ENCODE data around the gene CALCB.

Gene CALCB

GRCh38 chr11:15119352-15119751, 46.0 kb downstream of the CALCB start:
- no peak for DNase-seq

- DNase-seq: no peak
These were observed 46.4 kb downstream of the CALCB start for GRCh38 chr11:15119826-15120225.

GRCh38 chr11:15123849-15124248, 50.5 kb downstream of the CALCB start:
- DNase-seq: no peak

- no peak for DNase-seq
These were observed 51.1 kb downstream of the CALCB start for GRCh38 chr11:15124528-15124927.

GRCh38 chr11:15127341-15127740, 53.9 kb downstream of the CALCB start:
- DNase-seq: no peak
